B cell (primary cell): ENCODE results near the gene ZNF598. TPM values are rescaled to one million over a fixed set of nuclear protein-coding genes. Genes with fewer than 3 reads are reported as not detected.

Source experiments
- ATAC-seq: fragments of 200-7000 bp; cut with Tn5 transposase; one replicate; pipeline ENCODE4 v1.10.0; 2021; ENCODE audit warnings: low read depth, mild to moderate bottlenecking, moderate number of reproducible peaks, moderate library complexity
- CTCF ChIA-PET: fragments of 350-600 bp; sonication (Branson Sonifier 250); formaldehyde crosslinking; loops from one replicate; lab custom pipeline; 2021; ENCODE audit warnings: antibody characterized with exemption, inconsistent platforms; lab: Charles Lee
- POLR2A ChIA-PET: fragments of 350-600 bp; sonication (Branson Sonifier 250); formaldehyde crosslinking; loops from one replicate; lab custom pipeline; 2021; ENCODE audit warnings: antibody characterized with exemption; lab: Charles Lee
- DNase-seq: peaks from one replicate; pipeline ENCODE4 v3.0.0; 2013
- H2AFZ ChIP-seq: 2 replicates; pipeline ENCODE4 v1.6.1; 2012; ENCODE audit warnings: mild to moderate bottlenecking, low read depth, low read length; ENCODE audit not compliant: insufficient read depth, poor library complexity, severe bottlenecking
- H3K27ac ChIP-seq, 2 donors: 1 replicate in 1 of 2; 2 replicates in 1 of 2; pipeline ENCODE4 v1.5.1; 2012 to 2013; ENCODE audit warnings: low read length in 2 of 2, mild to moderate bottlenecking in 2 of 2, moderate library complexity in 1 of 2
- H3K27me3 ChIP-seq, 4 experiments: fragments of 200-600 bp in 1 of 4; sonication (generic) in 1 of 4; replicated peaks in 1 of 4; 1 replicate in 2 of 4; 2 replicates in 2 of 4; pipeline versions ENCODE4 v1.6.1 to v1.7.0; 2013 to 2016; ENCODE audit warnings: low read length in 3 of 4, mild to moderate bottlenecking in 2 of 4, mixed read lengths in 1 of 4, moderate library complexity in 1 of 4; ENCODE audit not compliant: insufficient read depth in 4 of 4, control insufficient read depth in 3 of 4; ENCODE audit errors: control extremely low read depth in 1 of 4
- H3K36me3 ChIP-seq, 2 experiments: replicated peaks in 1 of 2; 1 replicate in 1 of 2; 2 replicates in 1 of 2; pipeline versions ENCODE4 v1.6.1 to v1.7.1; 2013; ENCODE audit warnings: low read length in 1 of 2; ENCODE audit not compliant: insufficient read depth in 2 of 2, control insufficient read depth in 1 of 2; ENCODE audit errors: control extremely low read depth in 1 of 2, extremely low read depth in 1 of 2
- H3K4me1 ChIP-seq, 2 donors: fragments of 200-600 bp in 1 of 2; sonication (generic) in 1 of 2; 1 replicate in 1 of 2; 2 replicates in 1 of 2; pipeline versions ENCODE4 v1.5.1 to v1.6.1; 2013 to 2017; ENCODE audit warnings: low read length in 2 of 2; ENCODE audit not compliant: control insufficient read depth in 2 of 2, insufficient read depth in 2 of 2
- H3K4me2 ChIP-seq: replicated peaks from 2 replicates; pipeline ENCODE3; 2012; ENCODE audit warnings: mild to moderate bottlenecking, low read depth, low read length; ENCODE audit not compliant: poor library complexity, severe bottlenecking
- H3K4me3 ChIP-seq, 5 experiments: fragments of 200-600 bp in 1 of 5; sonication (generic) in 1 of 5; 1 replicate in 3 of 5; 2 replicates in 2 of 5; pipeline versions ENCODE4 v1.5.1 to v1.7.0; 2011 to 2016; ENCODE audit warnings: low read length in 4 of 5, mild to moderate bottlenecking in 4 of 5, low read depth in 2 of 5, control low read depth in 1 of 5, moderate library complexity in 1 of 5; ENCODE audit not compliant: insufficient read depth in 1 of 5; ENCODE audit errors: control extremely low read depth in 1 of 5, extremely low read depth in 1 of 5
- H3K79me2 ChIP-seq: fragments of 200-600 bp; sonication (generic); one replicate; pipeline ENCODE4 v1.6.0; 2016; ENCODE audit warnings: low read length; ENCODE audit not compliant: control insufficient read depth, insufficient read depth
- H3K9ac ChIP-seq: fragments of 200-600 bp; sonication (generic); 2 replicates; pipeline ENCODE4 v1.6.1; 2017; ENCODE audit warnings: mild to moderate bottlenecking, low read length, moderate library complexity
- H3K9me3 ChIP-seq, 3 donors: one replicate each; pipeline versions ENCODE4 v1.6.1 to v1.7.1; 2013; ENCODE audit warnings: low read length in 2 of 3; ENCODE audit not compliant: control insufficient read depth in 2 of 3, insufficient read depth in 1 of 3; ENCODE audit errors: control extremely low read depth in 1 of 3
- H4K20me1 ChIP-seq: 2 replicates; pipeline ENCODE4 v1.6.0; 2012; ENCODE audit warnings: mild to moderate bottlenecking, low read length; ENCODE audit not compliant: insufficient read depth, control insufficient read depth, poor library complexity, severe bottlenecking
- H3K27ac Mint-ChIP-seq: one replicate; pipeline ENCODE4 v1.8.0; 2021; ENCODE audit warnings: mixed read lengths
- H3K27me3 Mint-ChIP-seq: one replicate; pipeline ENCODE4 v1.8.0; 2021; ENCODE audit warnings: mixed read lengths
- H3K4me1 Mint-ChIP-seq: one replicate; pipeline ENCODE4 v1.8.0; 2021; ENCODE audit warnings: mixed read lengths
- H3K4me3 Mint-ChIP-seq: one replicate; pipeline ENCODE4 v1.8.0; 2021; ENCODE audit warnings: mixed read lengths
- H3K9me3 Mint-ChIP-seq: one replicate; pipeline ENCODE4 v1.8.0; 2022; ENCODE audit warnings: mixed read lengths; ENCODE audit not compliant: insufficient read depth
- EZH2 ChIP-seq: IDR thresholded peaks from 2 replicates; pipeline ENCODE4 v1.6.1; 2012; ENCODE audit warnings: borderline replicate concordance, low read depth, mild to moderate bottlenecking, moderate library complexity, low read length; ENCODE audit not compliant: insufficient read depth, poor library complexity, severe bottlenecking
- WGBS: methylation state at CpG from one replicate; pipeline ENCODE4 v1.1.5; 2013; ENCODE audit warnings: missing lambda C conversion rate; ENCODE audit not compliant: insufficient coverage; 5-methylcytosine and 5-hydroxymethylcytosine counted together
- intact Hi-C: fragments of 100-400 bp; cut with micrococcal nuclease; formaldehyde crosslinking; loops from one replicate; pipeline ENCODE4 v1.10.0; 2022
- polyA plus RNA-seq: library from polyadenylated mRNA; depleted of rRNA; stranded (reverse); fragments of >200 nt; gene quantifications from 2 replicates; pipeline ENCODE4 v1.2.3, GENCODE V29; 2012
- small RNA-seq: library from RNA; depleted of rRNA; stranded (forward); fragments of <200 nt; gene quantifications from one replicate; pipeline ENCODE3, GENCODE V24; 2012; ENCODE audit warnings: low replicate concordance, low read depth; ENCODE audit not compliant: insufficient read length
- total RNA-seq, 2 donors: library from RNA; stranded (reverse); fragments of 120-200 nt in 1 of 2; gene quantifications; 1 replicate in 1 of 2; 2 replicates in 1 of 2; pipeline versions ENCODE4 v1.2.3 to v1.2.4, GENCODE V29; 2013 to 2022
- TF ChIP-seq, protein P1 (sequence below): fragments of 200-600 bp; IDR thresholded peaks from one replicate; pipeline ENCODE4 v1.8.0; 2022; ENCODE audit warnings: antibody characterized with exemption, mild to moderate bottlenecking

The ZNF598 gene
- total and polyA plus RNA-seq, 2 donors (not counting 1 experiment from before 2014, with no cell fraction given), result 49.5 to 61.5 TPM

DNA sequence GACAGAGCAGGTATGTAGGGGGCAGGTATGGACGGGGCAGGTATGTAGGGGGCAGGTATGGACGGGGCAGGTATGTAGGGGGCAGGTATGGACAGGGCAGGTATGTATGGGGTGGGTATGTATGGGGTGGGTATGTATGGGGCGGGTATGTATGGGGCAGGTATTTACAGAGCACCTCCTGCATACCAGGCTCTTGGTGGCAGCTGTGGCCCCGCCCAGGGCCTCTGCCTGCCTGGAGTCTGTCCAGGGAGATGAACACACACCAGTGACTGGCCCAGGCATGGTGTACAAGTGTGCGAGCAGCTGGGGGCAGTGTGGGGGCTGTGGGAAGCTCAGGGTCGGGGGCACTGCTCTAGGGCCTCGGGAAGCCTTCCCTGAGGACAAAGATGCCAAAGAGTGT lies 59.6 kb downstream of the ZNF598 start:
- peaks cover 0 to 5% (median 0%) of the 10 kb centered on the region in 4 experiments for H3K27me3 ChIP-seq
- WGBS, result 83% methylated on average over 7 of the region's 7 CpGs
- Mint-ChIP-seq H3K4me3 (no peak overlapping the region), H3K4me1 (no peaks in the 10 kb centered on the region), H3K27ac (no peak overlapping the region), H3K27me3 (peaks cover 4% of the 10 kb centered on the region), H3K9me3 (no peaks in the 10 kb centered on the region)
- intact Hi-C loops, result no loop called here
- DNase-seq (no peak), ATAC-seq (no peak)
- H3K4me3 ChIP-seq, result no peak overlapping the region
- no peaks in the 10 kb centered on the region for H3K36me3 ChIP-seq
- TF ChIP-seq, protein P1, sequence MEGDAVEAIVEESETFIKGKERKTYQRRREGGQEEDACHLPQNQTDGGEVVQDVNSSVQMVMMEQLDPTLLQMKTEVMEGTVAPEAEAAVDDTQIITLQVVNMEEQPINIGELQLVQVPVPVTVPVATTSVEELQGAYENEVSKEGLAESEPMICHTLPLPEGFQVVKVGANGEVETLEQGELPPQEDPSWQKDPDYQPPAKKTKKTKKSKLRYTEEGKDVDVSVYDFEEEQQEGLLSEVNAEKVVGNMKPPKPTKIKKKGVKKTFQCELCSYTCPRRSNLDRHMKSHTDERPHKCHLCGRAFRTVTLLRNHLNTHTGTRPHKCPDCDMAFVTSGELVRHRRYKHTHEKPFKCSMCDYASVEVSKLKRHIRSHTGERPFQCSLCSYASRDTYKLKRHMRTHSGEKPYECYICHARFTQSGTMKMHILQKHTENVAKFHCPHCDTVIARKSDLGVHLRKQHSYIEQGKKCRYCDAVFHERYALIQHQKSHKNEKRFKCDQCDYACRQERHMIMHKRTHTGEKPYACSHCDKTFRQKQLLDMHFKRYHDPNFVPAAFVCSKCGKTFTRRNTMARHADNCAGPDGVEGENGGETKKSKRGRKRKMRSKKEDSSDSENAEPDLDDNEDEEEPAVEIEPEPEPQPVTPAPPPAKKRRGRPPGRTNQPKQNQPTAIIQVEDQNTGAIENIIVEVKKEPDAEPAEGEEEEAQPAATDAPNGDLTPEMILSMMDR, result no peak
- no peak for TF ChIP-seq EZH2
- no peak overlapping the region for H2AFZ ChIP-seq
- H3K9me3 ChIP-seq, result no peaks in the 10 kb centered on the region
- no peaks in the 10 kb centered on the region for H3K4me1 ChIP-seq
- no peak overlapping the region for H3K27ac ChIP-seq
- H3K4me2 ChIP-seq, result no peak overlapping the region
- no peak overlapping the region for H3K9ac ChIP-seq
- CTCF ChIA-PET, result no interaction called here
- no peaks in the 10 kb centered on the region for H3K79me2 ChIP-seq
- no peaks in the 10 kb centered on the region for H4K20me1 ChIP-seq
- POLR2A ChIA-PET, result no interaction called here

DNA sequence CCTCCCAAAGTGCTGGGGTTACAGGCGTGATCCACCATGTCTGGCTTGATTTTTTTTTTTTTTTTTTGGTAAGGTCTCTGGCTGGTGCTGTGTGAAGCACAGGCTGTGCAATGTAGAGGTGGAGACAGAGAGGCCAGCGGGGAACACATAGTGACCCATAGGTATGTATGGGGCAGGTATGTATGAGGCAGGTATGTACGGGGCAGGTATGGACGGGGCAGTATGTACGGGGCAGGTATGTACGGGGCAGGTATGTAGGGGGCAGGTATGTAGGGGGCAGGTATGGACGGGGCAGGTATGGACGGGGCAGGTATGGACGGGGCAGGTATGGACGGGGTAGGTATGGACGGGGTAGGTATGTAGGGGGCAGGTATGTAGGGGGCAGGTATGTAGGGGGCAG lies 60.1 kb downstream of the ZNF598 start:
- CTCF ChIA-PET, result interaction anchor here (0.7 kb wide), 1 partner anchor 539 kb away, joined by 4 read pairs; no protein-coding TSS in a partner anchor
- WGBS, result 95% methylated on average over 9 of the region's 11 CpGs
- no peaks in the 10 kb centered on the region for H3K9me3 ChIP-seq
- H3K4me2 ChIP-seq, result no peak overlapping the region
- H3K4me1 Mint-ChIP-seq, result no peaks in the 10 kb centered on the region
- no peak overlapping the region for H3K9ac ChIP-seq
- H3K79me2 ChIP-seq, result no peaks in the 10 kb centered on the region
- no peak overlapping the region for H3K27ac ChIP-seq
- H3K9me3 Mint-ChIP-seq, result no peaks in the 10 kb centered on the region
- DNase-seq, result no peak
- H3K27ac Mint-ChIP-seq, result no peak overlapping the region
- H3K36me3 ChIP-seq, result no peaks in the 10 kb centered on the region
- no peak overlapping the region for H3K4me3 Mint-ChIP-seq
- no peak for ATAC-seq
- peaks cover 0 to 5% (median 0%) of the 10 kb centered on the region in 4 experiments for H3K27me3 ChIP-seq
- intact Hi-C loops, result loop anchor here (10.0 kb wide), 1 partner anchor 45 kb away; no protein-coding TSS in a partner anchor
- H2AFZ ChIP-seq, result no peak overlapping the region
- H3K27me3 Mint-ChIP-seq, result peaks cover 4% of the 10 kb centered on the region
- no peaks in the 10 kb centered on the region for H4K20me1 ChIP-seq
- POLR2A ChIA-PET, result interaction anchor here (0.7 kb wide), 2 partner anchors 54 to 302 kb away, joined by 4 to 8 read pairs; partner anchors contain the start of gene ECI1
- no peak overlapping the region for H3K4me3 ChIP-seq
- no peak for TF ChIP-seq EZH2
- TF ChIP-seq, protein P1, result no peak
- no peaks in the 10 kb centered on the region for H3K4me1 ChIP-seq

Small RNA genes within 50 kb of the gene (small RNA-seq; reads per million reads assigned to genes)
- gene AC005363.2 (not detected), gene RN7SL219P (not detected), gene SNORA10 (not detected), gene SNORA64 (not detected)

Other genes with a start within 250 kb of the ZNF598 start
Only the 30 nearest of the 33 such genes appear.
- 44.6 and 54.5 TPM in 2 replicates for gene MRPS34, start 236.7 kb downstream of the ZNF598 start, total RNA-seq
- 34.4 and 55.2 TPM in 2 replicates for gene MRPS34, start 236.7 kb downstream of the ZNF598 start, polyA plus RNA-seq
- 91.2 and 95.5 TPM in 2 replicates for gene SPSB3, start 227.2 kb downstream of the ZNF598 start, total RNA-seq
- gene SPSB3, start 227.2 kb downstream of the ZNF598 start, polyA plus RNA-seq, result 255 and 264 TPM in 2 replicates
- gene NUBP2, start 226.9 kb downstream of the ZNF598 start, total RNA-seq, result 50.2 and 52.6 TPM in 2 replicates
- gene NUBP2, start 226.9 kb downstream of the ZNF598 start, polyA plus RNA-seq, result 49.3 and 71.7 TPM in 2 replicates
- 0.22 TPM in 1 of 2 replicates, not detected in the other for gene IGFALS, start 216.1 kb downstream of the ZNF598 start, total RNA-seq
- gene IGFALS, start 216.1 kb downstream of the ZNF598 start, polyA plus RNA-seq, result 0.49 and 0.63 TPM in 2 replicates
- gene HAGH, start 183.0 kb downstream of the ZNF598 start, total RNA-seq, result 49.7 and 50.6 TPM in 2 replicates
- 48.9 and 74.2 TPM in 2 replicates for gene HAGH, start 183.0 kb downstream of the ZNF598 start, polyA plus RNA-seq
- gene FAHD1, start 182.6 kb downstream of the ZNF598 start, total RNA-seq, result 11.0 and 13.3 TPM in 2 replicates
- gene FAHD1, start 182.6 kb downstream of the ZNF598 start, polyA plus RNA-seq, result 7.2 and 14.5 TPM in 2 replicates
- gene MEIOB, start 137.7 kb downstream of the ZNF598 start, total RNA-seq, result not detected in 2 replicates
- gene MEIOB, start 137.7 kb downstream of the ZNF598 start, polyA plus RNA-seq, result not detected in 2 replicates
- gene HS3ST6, start 91.4 kb downstream of the ZNF598 start, total RNA-seq, result not detected in 2 replicates
- gene HS3ST6, start 91.4 kb downstream of the ZNF598 start, polyA plus RNA-seq, result not detected in 2 replicates
- gene MSRB1, start 66.6 kb downstream of the ZNF598 start, total RNA-seq, result 15.2 and 17.5 TPM in 2 replicates
- 4.4 and 8.5 TPM in 2 replicates for gene MSRB1, start 66.6 kb downstream of the ZNF598 start, polyA plus RNA-seq
- gene RPL3L, start 55.1 kb downstream of the ZNF598 start, total RNA-seq, result not detected in 2 replicates
- gene RPL3L, start 55.1 kb downstream of the ZNF598 start, polyA plus RNA-seq, result not detected in 2 replicates
- gene NDUFB10, start 50.3 kb downstream of the ZNF598 start, total RNA-seq, result 63.7 and 70.4 TPM in 2 replicates
- gene NDUFB10, start 50.3 kb downstream of the ZNF598 start, polyA plus RNA-seq, result 76.9 and 92.6 TPM in 2 replicates
- gene RPS2, start 45.0 kb downstream of the ZNF598 start, total RNA-seq, result 3,155 and 3,261 TPM in 2 replicates
- 4,202 and 6,138 TPM in 2 replicates for gene RPS2, start 45.0 kb downstream of the ZNF598 start, polyA plus RNA-seq
- 0.36 and 0.76 TPM in 2 replicates for gene RNF151, start 43.0 kb downstream of the ZNF598 start, total RNA-seq
- gene RNF151, start 43.0 kb downstream of the ZNF598 start, polyA plus RNA-seq, result 0.13 and 0.27 TPM in 2 replicates
- 31.9 and 32.2 TPM in 2 replicates for gene TBL3, start 37.8 kb downstream of the ZNF598 start, total RNA-seq
- 41.2 and 52.2 TPM in 2 replicates for gene TBL3, start 37.8 kb downstream of the ZNF598 start, polyA plus RNA-seq
- gene NOXO1, start 28.4 kb downstream of the ZNF598 start, total RNA-seq, result 0.49 and 0.74 TPM in 2 replicates
- gene NOXO1, start 28.4 kb downstream of the ZNF598 start, polyA plus RNA-seq, result 0.30 and 1.0 TPM in 2 replicates
- 28.2 and 30.4 TPM in 2 replicates for gene GFER, start 25.6 kb downstream of the ZNF598 start, total RNA-seq
- 15.6 and 16.1 TPM in 2 replicates for gene GFER, start 25.6 kb downstream of the ZNF598 start, polyA plus RNA-seq
- gene SYNGR3, start 19.9 kb downstream of the ZNF598 start, total RNA-seq, result 19.8 and 20.8 TPM in 2 replicates
- 19.5 and 28.7 TPM in 2 replicates for gene SYNGR3, start 19.9 kb downstream of the ZNF598 start, polyA plus RNA-seq
- gene NPW, start 10.0 kb upstream of the ZNF598 start, total RNA-seq, result 0.70 and 1.7 TPM in 2 replicates
- gene NPW, start 10.0 kb upstream of the ZNF598 start, polyA plus RNA-seq, result 0.13 and 0.36 TPM in 2 replicates
- 1.9 and 2.2 TPM in 2 replicates for gene NHERF2, start 17.1 kb upstream of the ZNF598 start, total RNA-seq
- 1.5 and 1.8 TPM in 2 replicates for gene NHERF2, start 17.1 kb upstream of the ZNF598 start, polyA plus RNA-seq
- gene NTHL1, start 38.0 kb upstream of the ZNF598 start, total RNA-seq, result 14.1 and 17.5 TPM in 2 replicates
- gene NTHL1, start 38.0 kb upstream of the ZNF598 start, polyA plus RNA-seq, result 20.1 and 27.6 TPM in 2 replicates
- gene TSC2, start 38.2 kb upstream of the ZNF598 start, total RNA-seq, result 188 and 194 TPM in 2 replicates
- 128 and 134 TPM in 2 replicates for gene TSC2, start 38.2 kb upstream of the ZNF598 start, polyA plus RNA-seq
- 103 and 116 TPM in 2 replicates for gene PKD1, start 126.1 kb upstream of the ZNF598 start, total RNA-seq
- gene PKD1, start 126.1 kb upstream of the ZNF598 start, polyA plus RNA-seq, result 97.6 and 100 TPM in 2 replicates
- gene RAB26, start 138.8 kb upstream of the ZNF598 start, total RNA-seq, result 0.58 and 0.62 TPM in 2 replicates
- 0.95 and 1.2 TPM in 2 replicates for gene RAB26, start 138.8 kb upstream of the ZNF598 start, polyA plus RNA-seq
- 42.3 and 50.9 TPM in 2 replicates for gene TRAF7, start 146.0 kb upstream of the ZNF598 start, total RNA-seq
- 30.4 and 46.1 TPM in 2 replicates for gene TRAF7, start 146.0 kb upstream of the ZNF598 start, polyA plus RNA-seq
- gene CASKIN1, start 186.8 kb upstream of the ZNF598 start, total RNA-seq, result 0.05 TPM in 1 of 2 replicates, not detected in the other
- gene CASKIN1, start 186.8 kb upstream of the ZNF598 start, polyA plus RNA-seq, result 0.01 TPM in 1 of 2 replicates, not detected in the other
- 36.1 and 39.0 TPM in 2 replicates for gene MLST8, start 195.6 kb upstream of the ZNF598 start, total RNA-seq
- gene MLST8, start 195.6 kb upstream of the ZNF598 start, polyA plus RNA-seq, result 107 and 112 TPM in 2 replicates
- 13.1 and 18.3 TPM in 2 replicates for gene BRICD5, start 201.0 kb upstream of the ZNF598 start, total RNA-seq
- 11.9 and 16.8 TPM in 2 replicates for gene BRICD5, start 201.0 kb upstream of the ZNF598 start, polyA plus RNA-seq
- 15.1 and 16.5 TPM in 2 replicates for gene PGP, start 205.0 kb upstream of the ZNF598 start, total RNA-seq
- gene PGP, start 205.0 kb upstream of the ZNF598 start, polyA plus RNA-seq, result 13.4 and 15.4 TPM in 2 replicates
- gene E4F1, start 213.8 kb upstream of the ZNF598 start, total RNA-seq, result 41.8 and 43.0 TPM in 2 replicates
- 70.9 and 76.2 TPM in 2 replicates for gene E4F1, start 213.8 kb upstream of the ZNF598 start, polyA plus RNA-seq
- gene DNASE1L2, start 226.6 kb upstream of the ZNF598 start, total RNA-seq, result 1.1 and 1.6 TPM in 2 replicates
- gene DNASE1L2, start 226.6 kb upstream of the ZNF598 start, polyA plus RNA-seq, result 1.6 TPM in 2 replicates